AG10803 (cell line): ENCODE data around the gene DBP.
"Not testable (repeated sequence)": the region's sequence is repeated elsewhere in the genome, so short reads cannot be mapped to it uniquely, and the experiment has no call there.

Experiments
- DNase-seq: peaks from one replicate; pipeline ENCODE4 v3.0.0; 2010; ENCODE audit warnings: low read depth
- H3K4me3 ChIP-seq: 2 replicates; pipeline ENCODE4 v1.5.1; 2011; ENCODE audit warnings: mild to moderate bottlenecking, low read length, control low read depth
- CTCF ChIP-seq: conservative IDR thresholded peaks from 2 replicates; pipeline ENCODE4 v1.5.1; 2011; ENCODE audit warnings: mild to moderate bottlenecking, low read length, control low read depth, inconsistent platforms

The DBP gene

GRCh38 chr19:48635263-48635965, 1.8 kb downstream of the DBP start:
- no peak for DNase-seq
- no peak for TF ChIP-seq CTCF

GRCh38 chr19:48634424-48635262, 2.5 kb downstream of the DBP start:
- no peak for TF ChIP-seq CTCF
- DNase-seq: peak; percentile 95

More at GRCh38 chr19:48635263-48635965, 1.8 kb downstream of the DBP start:
- peak overlapping the region; percentile 64 for H3K4me3 ChIP-seq

GRCh38 chr19:48634036-48634342, 3.2 kb downstream of the DBP start:
- H3K4me3 ChIP-seq: peak overlapping the region; percentile 56
- TF ChIP-seq CTCF: no peak
- DNase-seq: no peak

More at GRCh38 chr19:48634424-48635262, 2.5 kb downstream of the DBP start:
- H3K4me3 ChIP-seq: peak overlapping the region; percentile 64

GRCh38 chr19:48633148-48634035, 3.8 kb downstream of the DBP start:
- DNase-seq: no peak
- no peak for TF ChIP-seq CTCF
- peak overlapping the region; percentile 56; the same call in 1 of the 2 replicates for H3K4me3 ChIP-seq

GRCh38 chr19:48632692-48633147, 4.5 kb downstream of the DBP start:
- TF ChIP-seq CTCF: no peak; the same call in 1 of the 2 replicates
- H3K4me3 ChIP-seq: no peak overlapping the region
- peak; percentile 54 for DNase-seq

GRCh38 chr19:48632286-48632685, 4.9 kb downstream of the DBP start:
- not testable (repeated sequence) for DNase-seq

GRCh38 chr19:48631225-48631624, 6.0 kb downstream of the DBP start:
- DNase-seq: no peak
- TF ChIP-seq CTCF: no peak
- no peak overlapping the region for H3K4me3 ChIP-seq

More at GRCh38 chr19:48632286-48632685, 4.9 kb downstream of the DBP start:
- not testable (repeated sequence) for H3K4me3 ChIP-seq
